Endothelial cell of umbilical vein (primary cell): ENCODE data around the gene SMC6.

ENCODE experiments used
- POLR2A ChIP-seq: IDR thresholded peaks from 2 replicates; pipeline ENCODE4 v1.6.1; 2012; ENCODE audit warnings: low read depth, mild to moderate bottlenecking, control low read depth, low read length
- POLR2AphosphoS5 ChIP-seq: IDR thresholded peaks from 2 replicates; pipeline ENCODE4 v1.6.1; 2012; ENCODE audit warnings: low read depth, mild to moderate bottlenecking, control low read depth, low read length, moderate library complexity; ENCODE audit not compliant: insufficient read depth

DNA sequence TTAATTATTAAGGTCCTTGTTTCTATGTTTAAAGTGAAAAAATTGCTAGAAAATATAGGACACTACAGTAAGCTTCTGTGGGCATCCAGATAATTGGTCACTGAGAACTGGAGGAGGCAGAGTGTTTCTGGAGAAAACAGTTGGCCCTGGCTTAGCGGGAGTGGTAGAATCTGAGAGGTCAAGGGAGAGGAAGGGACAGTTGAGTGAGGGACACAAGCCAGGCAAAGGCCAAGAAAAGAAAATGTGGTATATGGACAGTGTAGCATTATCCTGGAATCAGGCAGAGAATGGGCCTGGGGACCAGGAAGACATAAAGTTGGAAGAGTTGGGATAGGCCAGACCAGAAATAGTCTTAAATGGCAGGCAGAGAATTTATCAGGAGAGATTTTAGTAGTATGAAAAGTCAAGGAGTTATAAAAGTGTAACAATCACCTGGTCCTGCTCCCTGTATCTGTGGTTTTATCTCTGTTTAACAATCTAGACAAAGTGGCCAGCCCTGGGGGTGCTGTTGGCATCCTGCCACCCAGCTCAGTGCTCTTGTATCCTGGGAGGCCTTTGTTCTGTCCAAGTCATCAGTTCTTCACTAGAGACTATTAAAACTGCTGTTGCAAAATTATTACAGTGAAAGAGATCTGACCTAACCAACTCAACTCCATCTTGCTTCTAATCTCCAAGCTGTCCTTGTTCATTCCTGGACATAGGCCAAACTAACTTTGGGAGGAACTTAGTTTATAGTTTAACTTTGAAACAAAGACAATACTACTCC is 47.3 kb upstream of the SMC6 start:
- TF ChIP-seq POLR2A (no peak), POLR2AphosphoS5 (no peak)
